Adrenal gland (tissue), 12 donors: ENCODE data around the gene GET3. TPM values are rescaled to one million over a fixed set of nuclear protein-coding genes. Genes with fewer than 3 reads are reported as not detected.
A peak's percentile ranks its signal among the peaks of the same experiment; 100 is the strongest.

Experiments
- DNase-seq, 7 donors: peaks; one replicate each; pipeline ENCODE4 v3.0.0-alpha.2; 2019 to 2020
- H3K27ac ChIP-seq, 5 donors: fragments of 200-600 bp; sonication (generic) in 4 of 5; 1 replicate in 3 of 5; 2 replicates in 2 of 5; pipeline versions ENCODE4 v1.5.1 to v1.8.0; 2016 to 2020; ENCODE audit warnings: mild to moderate bottlenecking in 1 of 5
- H3K27me3 ChIP-seq: fragments of 200-600 bp; 2 replicates; pipeline ENCODE4 v1.8.0; 2021
- H3K36me3 ChIP-seq, 2 donors: fragments of 200-600 bp; replicated peaks in 1 of 2; 1 replicate in 1 of 2; 2 replicates in 1 of 2; pipeline versions ENCODE4 v1.5.1 to v1.8.0; 2018 to 2022
- H3K4me1 ChIP-seq, 2 donors: fragments of 200-600 bp; replicated peaks in 1 of 2; 1 replicate in 1 of 2; 2 replicates in 1 of 2; pipeline versions ENCODE4 v1.5.1 to v1.8.0; 2018 to 2021
- H3K4me3 ChIP-seq, 4 donors: fragments of 200-600 bp; sonication (generic) in 3 of 4; one replicate each; pipeline ENCODE4 v1.5.1; 2016 to 2018
- H3K9me3 ChIP-seq, 3 donors: fragments of 200-600 bp; sonication (generic) in 1 of 3; replicated peaks in 1 of 3; 1 replicate in 2 of 3; 2 replicates in 1 of 3; pipeline versions ENCODE4 v1.5.1 to v1.8.0; 2016 to 2021
- CTCF ChIP-seq, 6 experiments: fragments of 450-650 bp in 4 of 6; fragments of 200-600 bp in 2 of 6; sonication (generic) in 1 of 6; IDR thresholded peaks; 1 replicate in 5 of 6; 2 replicates in 1 of 6; pipeline versions ENCODE4 v1.5.1 to v1.8.0; 2016 to 2021; ENCODE audit warnings: antibody characterized with exemption in 6 of 6, mild to moderate bottlenecking in 2 of 6, moderate library complexity in 1 of 6
- POLR2A ChIP-seq, 2 donors: fragments of 450-650 bp; IDR thresholded peaks; one replicate each; pipeline ENCODE4 v1.6.1; 2017; ENCODE audit warnings: antibody characterized with exemption in 2 of 2, mild to moderate bottlenecking in 2 of 2, moderate library complexity in 1 of 2
- WGBS, 4 donors: extraction: QIAGEN DNeasy Blood & Tissue Kit in 2 of 4; methylation state at CpG; one replicate each; pipeline versions ENCODE4 v1.1.5 to v1.1.7; 2013 to 2017; 5-methylcytosine and 5-hydroxymethylcytosine counted together
- intact Hi-C, 2 donors: fragments of 100-400 bp; cut with DNase I; formaldehyde crosslinking; loops; one replicate each; pipeline versions ENCODE4 v1.14.1 to v1.15.0; 2022 to 2023
- polyA plus RNA-seq, 3 donors: library from polyadenylated mRNA; stranded (reverse); fragments of 200-250 nt in 2 of 3; fragments of 350-450 nt in 1 of 3; fragmentation: Illumina TruSeq in 1 of 3; extraction: RNeasy Lipid Tissue Mini Kit (QIAGEN cat#74804) in 1 of 3; gene quantifications; one replicate each; pipeline ENCODE4 v1.2.3, GENCODE V29; 2013 to 2014
- total RNA-seq, 9 donors: library from RNA; depleted of rRNA in 4 of 9; stranded (reverse); fragments of >200 nt in 4 of 9; fragments of 120-200 nt in 1 of 9; fragmentation: NEBNext Ultra II Directional in 1 of 9; extraction: Animal tissue kit (Norgen Biotek cat#: 25700) in 1 of 9; gene quantifications; one replicate each; pipeline versions ENCODE4 v1.1.0 to v1.2.4, GENCODE V29; 2013 to 2023
- donor health status: healthy with polysubstance abuse.
- donor health status: Bipolar disorder and iron deficiency.
- donor health status: DM: yes; HTN: yes; CAD: no.
- donor health status: DM: no; HTN: no; CAD: no.
- donor health status: DM: no; HTN: no; CAD: no.
- donor health status: DM: yes; HTN: yes; CAD: no.

The GET3 gene
- total and polyA plus RNA-seq, 12 donors = 50.3 to 97.7 (median 81.8) TPM

GRCh38 chr19:12788042-12788681, 50.9 kb downstream of the GET3 start:
- Histone ChIP-seq H3K27me3 (no peaks in the 10 kb centered on the region), H3K27ac (peak overlapping the region; percentile 95 to 99 (median 97)), H3K36me3 (no peaks in the 10 kb centered on the region), H3K4me1 (peaks cover 30 to 57% of the 10 kb centered on the region in 2 donors), H3K9me3 (no peaks in the 10 kb centered on the region), H3K4me3 (peak overlapping the region in 1 of 4 donors; percentile 77)
- peak in 2 of 7 donors; percentile 21 to 51 for DNase-seq
- no peak for TF ChIP-seq CTCF (IDR thresholded peaks at IDR 0.05)
- no peak for TF ChIP-seq POLR2A (IDR thresholded peaks at IDR 0.05)
- WGBS, 4 donors = 32 to 46% (median 41%) methylated on average over 4 of the region's 4 CpGs
- intact Hi-C loops = no loop called here

DNA sequence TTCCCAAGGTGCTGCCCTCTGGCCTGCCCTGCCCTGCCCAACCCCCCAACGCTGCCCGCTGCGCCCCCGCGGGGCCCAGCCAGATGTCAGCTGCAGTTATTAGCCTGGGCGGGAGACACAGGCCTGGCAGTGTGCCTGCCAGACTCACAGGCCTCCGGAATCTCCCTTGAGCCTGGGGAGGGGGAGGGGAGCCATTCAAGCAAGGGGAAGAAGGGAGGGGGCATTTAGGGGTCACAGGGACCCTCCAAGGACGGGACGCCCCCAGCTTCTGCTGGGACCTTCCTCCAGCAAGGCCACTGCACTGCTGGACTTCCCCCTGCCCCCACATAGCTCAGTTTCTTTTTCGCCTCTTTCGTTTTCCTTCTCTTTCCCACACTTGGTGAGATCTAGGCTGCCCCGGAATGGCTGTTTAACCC, 51.4 kb downstream of the GET3 start:
- WGBS, 4 donors = 0 to 2% (median 1%) methylated on average over 8 to 12 of the region's 12 CpGs
- TF ChIP-seq POLR2A (IDR thresholded peaks at IDR 0.05) (peak in 1 of 2 donors; percentile 24), CTCF (IDR thresholded peaks at IDR 0.05) (no peak)
- peak overlapping the region; percentile 95 to 99 (median 97) for H3K27ac ChIP-seq
- peaks cover 25 to 51% of the 10 kb centered on the region in 2 donors for H3K4me1 ChIP-seq
- intact Hi-C loops = no loop called here
- peak; percentile 85 to 92 (median 88) for DNase-seq
- no peaks in the 10 kb centered on the region for H3K27me3 ChIP-seq
- no peaks in the 10 kb centered on the region for H3K9me3 ChIP-seq
- H3K36me3 ChIP-seq = no peaks in the 10 kb centered on the region
- H3K4me3 ChIP-seq = peak overlapping the region in 2 of 4 donors; percentile 1 to 77

DNA sequence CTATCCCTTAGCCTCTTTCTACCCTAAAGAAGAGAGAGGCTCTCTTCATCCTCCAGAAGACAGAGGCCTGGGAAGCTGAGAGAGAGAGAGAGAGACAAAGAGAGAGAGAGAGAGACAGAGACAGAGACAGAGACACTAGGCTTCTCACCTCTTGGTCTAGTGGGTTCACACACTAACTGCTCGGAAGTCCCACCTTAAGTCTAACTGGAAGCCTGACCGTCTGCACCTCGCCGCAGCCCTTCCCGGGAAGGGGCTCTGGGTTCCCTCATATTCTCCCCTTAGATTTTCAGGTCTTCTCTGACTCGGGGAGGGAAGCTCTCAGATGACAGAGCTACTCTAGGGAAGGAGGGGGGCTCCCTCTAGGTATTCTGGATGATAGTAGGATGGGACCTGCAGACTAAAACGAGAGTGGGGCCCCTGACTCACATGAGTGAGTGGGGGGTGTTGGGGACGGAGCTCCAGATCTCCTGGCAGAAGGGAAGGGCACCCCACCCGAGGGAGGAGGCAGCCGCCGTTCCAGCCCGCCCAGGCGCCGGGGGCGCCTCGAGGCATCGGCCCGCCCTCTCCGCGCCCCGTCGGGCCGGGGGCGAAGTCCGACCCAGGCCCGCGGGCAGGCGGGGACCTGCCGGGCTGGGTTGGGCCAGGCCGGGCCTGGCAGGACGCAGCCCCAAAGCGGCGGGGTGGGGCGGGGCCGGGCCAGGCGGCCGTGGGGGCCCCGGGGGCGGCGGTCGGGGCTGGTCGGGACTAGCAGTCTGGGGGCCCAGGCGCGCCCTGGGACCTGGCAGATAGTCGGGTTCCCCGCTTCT, 52.0 kb downstream of the GET3 start:
- peak overlapping the region in 3 of 4 donors; percentile 1 to 77 (median 44) for H3K4me3 ChIP-seq
- intact Hi-C loops = no loop called here
- peak overlapping the region; percentile 97 to 100 (median 99) for H3K27ac ChIP-seq
- H3K36me3 ChIP-seq = no peaks in the 10 kb centered on the region
- peak in 2 of 7 donors; percentile 55 to 56 for DNase-seq
- peaks cover 25 to 49% of the 10 kb centered on the region in 2 donors for H3K4me1 ChIP-seq
- H3K9me3 ChIP-seq = no peaks in the 10 kb centered on the region
- TF ChIP-seq POLR2A (IDR thresholded peaks at IDR 0.05) (peak in 1 of 2 donors; percentile 35), CTCF (IDR thresholded peaks at IDR 0.05) (no peak)
- 1 to 7% (median 2%) methylated on average over 7 to 46 of the region's 46 CpGs for WGBS, 4 donors
- H3K27me3 ChIP-seq = no peaks in the 10 kb centered on the region

DNA sequence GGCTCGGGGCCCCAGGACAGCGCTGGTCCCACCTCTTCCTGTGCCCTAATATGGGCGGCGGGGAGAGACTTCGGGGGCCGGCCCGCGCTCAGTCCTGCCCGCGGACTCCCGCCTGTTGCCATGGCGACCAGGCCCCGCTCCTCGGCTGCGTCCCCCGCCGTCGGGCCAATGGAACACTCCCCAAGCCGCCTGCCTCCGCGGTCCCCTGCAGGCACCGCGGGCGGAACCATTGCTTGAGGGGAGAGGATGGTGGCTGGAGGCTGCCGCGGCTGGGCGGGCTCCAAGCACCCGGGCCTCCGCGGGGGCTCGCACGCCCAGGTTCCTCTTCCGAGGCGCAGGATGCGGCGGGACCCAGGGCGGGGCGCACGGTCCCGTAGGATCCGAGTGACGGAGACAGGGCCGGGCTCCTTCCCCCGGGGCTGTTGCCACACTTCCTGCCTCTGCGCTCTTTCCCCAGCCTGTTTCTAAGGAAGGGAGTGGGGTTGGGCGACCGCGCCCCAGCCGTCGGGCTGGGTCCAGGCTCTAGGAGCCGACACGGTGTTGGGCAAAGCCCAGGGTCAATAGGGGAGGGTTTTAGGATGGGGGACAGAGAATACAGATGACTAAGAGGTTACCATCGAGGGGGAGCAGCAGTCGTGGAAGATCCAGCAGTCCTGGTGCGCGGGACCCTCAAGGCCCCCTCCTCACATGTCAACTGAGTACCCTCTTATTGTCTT, 52.8 kb downstream of the GET3 start:
- no peaks in the 10 kb centered on the region for H3K9me3 ChIP-seq
- H3K4me3 ChIP-seq = peak overlapping the region in 3 of 4 donors; percentile 16 to 77 (median 44)
- intact Hi-C loops = no loop called here
- peak overlapping the region; percentile 97 to 100 (median 99) for H3K27ac ChIP-seq
- H3K36me3 ChIP-seq = no peaks in the 10 kb centered on the region
- no peak for TF ChIP-seq CTCF (IDR thresholded peaks at IDR 0.05)
- peak; percentile 83 to 91 for TF ChIP-seq POLR2A (IDR thresholded peaks at IDR 0.05)
- H3K4me1 ChIP-seq = peaks cover 25 to 50% of the 10 kb centered on the region in 2 donors
- no peaks in the 10 kb centered on the region for H3K27me3 ChIP-seq
- WGBS, 4 donors = 0% methylated on average over 10 to 56 of the region's 56 CpGs
- peak; percentile 97 to 99 (median 98) for DNase-seq
